ENCODE results near the gene FSTL4. TPM values are rescaled to one million over a fixed set of nuclear protein-coding genes. Genes with fewer than 3 reads are reported as not detected.

FSTL4 gene
- total and polyA plus RNA-seq, 2 of the 4 experiments (the other 2 are of a cell fraction): 0.18 TPM; not detected in 1

DNA sequence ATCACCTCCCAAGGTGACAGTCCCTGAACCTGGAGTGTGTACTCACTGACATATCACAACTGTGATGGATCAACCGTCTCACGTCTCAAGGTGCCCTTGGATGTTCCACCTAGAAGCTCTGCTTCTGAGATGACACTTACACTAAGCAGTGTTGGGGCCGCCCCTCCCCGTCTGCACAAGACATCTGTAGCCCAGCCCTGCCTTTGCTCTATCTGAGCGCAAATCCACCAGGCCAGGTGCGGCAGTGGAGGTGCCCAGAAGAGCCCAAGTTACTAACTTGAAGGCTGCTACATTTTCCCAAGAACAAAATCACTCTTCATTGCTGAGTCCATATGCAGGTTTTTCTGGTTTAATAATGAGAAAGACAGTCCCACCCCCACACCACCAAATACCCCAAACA is 148.3 kb downstream of the FSTL4 start:
- CTCF ChIA-PET: no interaction called here
- peaks cover 2% of the 10 kb centered on the region for H3K27me3 ChIP-seq (ENCODE audit: control insufficient read depth, insufficient read depth, low read length)
- no peaks in the 10 kb centered on the region for H3K4me1 ChIP-seq (ENCODE audit: control insufficient read depth, insufficient read depth, low read length)
- H3K9me1 ChIP-seq (ENCODE audit: insufficient read depth, low read length): peaks cover 3% of the 10 kb centered on the region; the same call in 1 of the 2 replicates
- H3K56ac ChIP-seq (ENCODE audit: extremely low read depth, insufficient read depth, low read length): no peak overlapping the region
- no peak overlapping the region for H4K91ac ChIP-seq (ENCODE audit: insufficient read depth, low read depth, low read length)
- H4K8ac ChIP-seq (ENCODE audit: low read depth in 2 of 2, low read length in 2 of 2): no peak overlapping the region
- ATAC-seq (ENCODE audit: low read depth): no peak
- no peak overlapping the region for H2AFZ ChIP-seq (replicated peaks; ENCODE audit: low read length, poor library complexity)
- no peak overlapping the region for H4K5ac ChIP-seq (ENCODE audit: low read depth, low read length)
- H2BK120ac ChIP-seq (ENCODE audit: low read depth, low read length): no peak overlapping the region
- H3K4me2 ChIP-seq (ENCODE audit: low read depth, low read length): no peak overlapping the region
- H2AK9ac ChIP-seq (replicated peaks; ENCODE audit: low read depth, low read length, poor library complexity): no peak overlapping the region
- no peak overlapping the region for H3K14ac ChIP-seq (replicated peaks; ENCODE audit: low read depth, low read length)
- H3K4ac ChIP-seq (ENCODE audit: low read depth, low read length): no peak overlapping the region
- BruUV-seq (replicated peaks): no TSS peak
- H3K27ac ChIP-seq (ENCODE audit: insufficient read depth, low read length): no peak overlapping the region
- intact Hi-C loops (cut with micrococcal nuclease): no loop called here
- no peak overlapping the region for H2BK15ac ChIP-seq (ENCODE audit: low read depth, low read length)
- H3K9ac ChIP-seq (ENCODE audit: low read depth, low read length): no peak overlapping the region
- no CpG with 5 or more reads among the region's 6 CpGs for WGBS, 2 experiments (ENCODE audit: extremely low coverage in 2 of 2, insufficient read length in 1 of 2)
- no peak overlapping the region for H3K4me3 ChIP-seq (ENCODE audit: insufficient read depth, low read depth, low read length)
- TF ChIP-seq RCOR1 (IDR thresholded peaks at IDR 0.05; ENCODE audit: insufficient replicate concordance, low read length) (no peak), FOS (IDR thresholded peaks at IDR 0.05; ENCODE audit: low read depth, low read length) (no peak), CHD1 (IDR thresholded peaks at IDR 0.05; ENCODE audit: low read depth, low read length) (no peak), MAFK (IDR thresholded peaks at IDR 0.05; ENCODE audit: low read depth, low read length) (no peak)
- H3K9me3 ChIP-seq (ENCODE audit: control insufficient read depth, insufficient read depth, low read length): no peaks in the 10 kb centered on the region
- H2BK5ac ChIP-seq (ENCODE audit: low read depth, low read length, poor library complexity, severe bottlenecking): no peak overlapping the region
- no peak overlapping the region for H3K23ac ChIP-seq (ENCODE audit: low read depth, low read length)
- H2BK20ac ChIP-seq (ENCODE audit: low read depth, low read length): no peak overlapping the region
- no peaks in the 10 kb centered on the region for H3K79me1 ChIP-seq (ENCODE audit: low read depth in 1 of 2, low read length in 2 of 2)
- no peak overlapping the region for H2AK5ac ChIP-seq (ENCODE audit: low read depth, low read length)
- no peaks in the 10 kb centered on the region for H3K36me3 ChIP-seq (ENCODE audit: control insufficient read depth, insufficient read depth, low read length)
- no peaks in the 10 kb centered on the region for H4K20me1 ChIP-seq (ENCODE audit: insufficient read depth, low read length)
- no peak overlapping the region for H3K18ac ChIP-seq (ENCODE audit: low read depth, low read length)
- dilution Hi-C loops (cut with HindIII; ENCODE audit: low sequenced_read_pairs, unreplicated experiment): no loop called here
- in situ Hi-C loops (cut with MboI; ENCODE audit: low sequenced_read_pairs): no loop called here
- POLR2A ChIA-PET (ENCODE audit: unreplicated experiment): no interaction called here
- no peak for DNase-seq

All from IMR-90 (cell line).